NCI-H82 (cell line): ENCODE measurements around the gene CLIP4.
A peak's percentile ranks its signal among the peaks of the same experiment; 100 is the strongest.

Experiments
- DNase-seq: peaks from one replicate; lab custom pipeline; 2025; lab: John Stamatoyannopoulos, UW

CLIP4 gene

GRCh38 chr2:29139152-29139551, 23.9 kb downstream of the CLIP4 start:
- no peak for DNase-seq

GRCh38 chr2:29139731-29140130, 24.5 kb downstream of the CLIP4 start:
- DNase-seq = no peak

DNA sequence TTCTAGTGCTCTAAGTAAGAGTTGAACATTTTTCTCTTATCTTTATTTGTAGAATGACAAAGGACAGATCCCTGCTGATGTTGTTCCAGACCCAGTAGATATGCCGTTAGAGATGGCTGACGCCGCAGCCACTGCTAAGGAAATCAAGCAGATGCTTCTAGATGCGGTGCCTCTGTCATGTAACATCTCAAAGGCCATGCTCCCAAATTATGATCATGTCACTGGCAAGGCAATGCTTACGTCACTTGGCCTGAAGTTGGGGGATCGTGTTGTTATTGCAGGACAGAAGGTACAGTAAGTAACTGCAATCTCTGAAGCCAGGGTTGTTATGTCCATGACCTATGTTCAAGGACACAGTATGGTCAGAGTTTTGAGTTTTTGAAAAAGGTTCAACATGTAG, 28.4 kb downstream of the CLIP4 start:
- DNase-seq = no peak

GRCh38 chr2:29146197-29146596, 31.0 kb downstream of the CLIP4 start:
- DNase-seq = no peak

DNA sequence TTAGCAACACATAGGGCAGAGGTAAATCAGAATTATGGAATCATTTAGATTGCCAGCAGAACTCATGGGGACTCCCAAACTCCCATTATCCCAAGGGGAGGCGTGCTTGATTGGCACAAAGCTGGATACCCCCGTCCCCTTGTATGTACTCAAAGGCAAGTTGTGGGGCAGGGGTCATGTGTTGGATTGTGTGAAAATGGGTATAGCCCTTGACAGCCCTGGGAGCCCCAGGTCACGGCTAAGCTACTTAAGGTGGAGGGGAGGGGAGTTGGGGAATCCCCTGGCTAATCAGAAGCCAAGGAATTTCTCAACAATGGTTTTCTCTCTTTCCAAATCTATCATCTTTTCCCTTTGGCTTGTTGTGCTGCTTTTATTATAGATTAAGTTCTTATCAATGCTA, 32.7 kb downstream of the CLIP4 start:
- peak; percentile 74 for DNase-seq

- no peak for DNase-seq
Measured at GRCh38 chr2:29154610-29155009, 39.4 kb downstream of the CLIP4 start.

DNA sequence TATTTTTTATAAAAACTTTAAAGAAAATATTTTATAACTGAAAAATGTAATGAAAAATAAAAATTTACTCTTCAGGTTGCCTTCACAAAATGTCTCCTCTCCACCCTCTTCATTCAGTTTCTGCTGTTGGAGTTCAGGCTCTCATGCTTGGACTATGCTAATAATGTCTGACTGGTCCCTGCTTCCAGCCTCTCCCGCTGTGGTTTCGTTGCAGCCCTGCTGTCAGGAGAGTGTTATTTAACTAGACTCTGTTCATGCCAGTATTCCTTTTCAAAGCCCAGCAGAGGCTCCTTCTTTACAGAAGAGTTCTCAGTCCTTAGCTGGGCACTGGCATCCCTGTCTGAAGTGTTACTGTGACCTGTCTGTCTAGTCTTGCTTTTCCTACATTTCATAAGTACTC, 40.4 kb downstream of the CLIP4 start:
- DNase-seq = no peak

DNA sequence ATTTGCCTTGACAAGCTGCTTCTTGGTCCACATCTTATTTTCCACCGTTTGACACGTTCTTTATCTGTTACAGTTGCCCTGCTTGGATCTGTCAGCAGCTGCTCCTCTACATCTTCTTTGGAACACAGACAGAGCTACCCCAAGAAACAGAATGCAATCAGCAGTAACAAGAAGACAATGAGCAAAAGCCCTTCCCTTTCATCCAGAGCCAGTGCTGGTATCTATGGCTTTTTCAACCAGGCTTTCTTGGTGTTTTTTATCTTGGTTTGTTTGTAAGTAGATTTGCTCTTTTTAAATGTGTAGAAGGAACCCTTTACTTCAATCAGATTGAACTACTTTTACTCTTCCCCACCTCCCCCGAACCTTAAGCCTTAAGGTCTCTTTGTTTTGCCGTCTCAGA, 41.9 kb downstream of the CLIP4 start:
- DNase-seq = no peak

DNA sequence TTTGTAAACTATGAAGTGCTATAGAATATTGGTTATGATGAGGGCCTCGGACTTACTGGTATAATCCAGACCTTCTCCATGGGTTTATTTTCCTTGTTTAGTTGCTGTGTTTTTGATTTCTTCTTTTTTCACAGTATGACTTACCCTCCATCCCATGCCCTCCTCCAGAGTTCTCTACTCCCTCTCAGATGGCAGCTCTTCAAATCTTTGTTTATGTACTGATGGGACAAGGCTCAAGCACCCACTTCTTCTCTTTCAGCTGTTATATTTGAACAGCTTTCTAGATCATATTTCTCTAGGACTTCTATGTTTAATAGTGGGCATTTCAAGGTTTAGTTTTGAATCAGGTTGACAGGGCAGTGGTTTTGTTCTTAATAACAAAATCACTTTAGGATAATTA, 43.9 kb downstream of the CLIP4 start:
- DNase-seq = no peak

GRCh38 chr2:29160184-29160583, 45.0 kb downstream of the CLIP4 start:
- no peak for DNase-seq

GRCh38 chr2:29162204-29162928, 47.2 kb downstream of the CLIP4 start:
- DNase-seq = no peak

GRCh38 chr2:29164091-29164846, 49.1 kb downstream of the CLIP4 start:
- peak; percentile 55 for DNase-seq

- DNase-seq = peak; percentile 68
Measured at GRCh38 chr2:29165362-29166241, 50.4 kb downstream of the CLIP4 start.

- DNase-seq = peak; percentile 34
Measured at GRCh38 chr2:29166242-29167039, 51.2 kb downstream of the CLIP4 start.

GRCh38 chr2:29174937-29175336, 59.7 kb downstream of the CLIP4 start:
- DNase-seq = peak; percentile 94

DNA sequence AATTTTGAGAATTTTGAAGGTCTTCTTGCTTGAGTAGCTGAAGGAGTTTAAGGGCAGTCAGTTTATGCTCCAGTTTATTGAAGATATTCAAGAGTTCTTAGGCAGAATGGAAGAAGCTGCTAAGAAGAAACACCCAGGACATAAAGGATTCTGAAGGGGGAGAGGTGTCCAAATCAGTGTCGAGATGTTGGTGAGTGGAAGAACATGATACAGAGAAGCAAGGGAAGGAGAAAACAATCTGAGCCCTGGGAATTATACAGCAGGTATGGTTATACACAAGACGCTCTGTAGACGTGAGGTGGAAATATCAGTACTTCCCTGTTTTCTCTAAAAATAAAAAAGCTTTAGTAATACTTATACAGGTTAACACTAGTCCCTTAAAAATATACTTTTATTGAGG, 60.1 kb downstream of the CLIP4 start:
- no peak for DNase-seq

DNA sequence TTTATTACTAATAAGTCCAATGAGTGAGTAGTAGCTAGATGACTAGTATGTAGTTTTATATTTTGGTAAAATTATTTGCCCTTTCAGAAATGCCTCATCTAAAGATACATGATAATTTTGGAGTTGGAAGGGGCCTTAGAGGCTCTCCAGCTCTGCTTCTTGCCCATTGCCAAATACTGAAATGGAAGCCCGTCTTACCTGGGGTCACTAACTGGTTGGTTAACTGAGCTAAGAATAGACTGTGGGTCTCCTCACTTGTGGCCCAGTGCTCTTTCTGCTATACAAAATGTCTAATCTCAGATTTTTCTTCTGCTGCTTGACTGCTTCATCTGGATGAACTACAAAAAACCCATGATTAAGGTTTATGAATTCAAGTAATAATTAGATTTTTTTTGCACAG, 67.1 kb downstream of the CLIP4 start:
- DNase-seq = no peak

DNA sequence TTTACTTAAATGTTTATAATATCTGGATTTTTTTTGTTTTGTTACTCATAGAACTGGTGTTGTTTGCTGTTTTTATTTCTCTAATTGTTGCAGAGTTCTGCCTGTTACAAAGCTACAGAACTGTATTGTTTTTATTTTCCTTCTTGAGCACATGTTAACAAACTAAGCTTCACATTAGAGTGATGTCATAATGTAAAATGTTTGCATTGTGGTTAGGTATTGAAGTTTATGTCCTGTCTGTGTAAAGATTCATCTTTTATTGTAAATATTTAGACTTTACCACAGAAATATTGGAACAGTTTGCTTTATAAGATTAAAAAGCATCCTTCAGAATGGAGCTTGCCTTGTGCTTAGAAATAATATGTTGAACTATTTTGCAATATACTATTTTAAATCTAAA, 67.7 kb downstream of the CLIP4 start:
- DNase-seq = no peak

- no peak for DNase-seq
Measured at GRCh38 chr2:29184531-29184930, 69.3 kb downstream of the CLIP4 start.

GRCh38 chr2:29186817-29187216, 71.6 kb downstream of the CLIP4 start:
- no peak for DNase-seq

GRCh38 chr2:29187926-29188325, 72.7 kb downstream of the CLIP4 start:
- DNase-seq = no peak

DNA sequence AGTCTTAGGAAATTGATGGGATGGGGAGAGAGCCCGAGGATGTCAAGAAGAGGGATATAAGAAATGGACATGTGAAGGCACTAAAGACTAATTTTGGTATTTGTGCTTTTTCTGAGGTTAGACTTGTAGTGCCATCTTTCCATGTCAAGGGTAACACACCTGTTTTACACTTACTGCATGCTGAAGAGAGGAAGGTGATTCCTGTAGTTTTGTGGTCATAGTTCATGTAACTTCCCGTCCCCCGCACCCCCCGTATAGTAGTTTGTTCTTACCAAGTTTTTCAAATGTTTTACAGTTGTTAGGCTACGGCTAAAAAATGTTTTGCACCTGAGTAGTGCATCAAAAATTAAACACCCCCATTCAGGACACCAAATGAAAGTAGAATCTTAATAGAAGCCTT, 73.8 kb downstream of the CLIP4 start:
- no peak for DNase-seq
